ENCODE data around the gene FCGR2B.
"Not testable (repeated sequence)": the region's sequence is repeated elsewhere in the genome, so short reads cannot be mapped to it uniquely, and the experiment has no call there.

FCGR2B gene

DNA sequence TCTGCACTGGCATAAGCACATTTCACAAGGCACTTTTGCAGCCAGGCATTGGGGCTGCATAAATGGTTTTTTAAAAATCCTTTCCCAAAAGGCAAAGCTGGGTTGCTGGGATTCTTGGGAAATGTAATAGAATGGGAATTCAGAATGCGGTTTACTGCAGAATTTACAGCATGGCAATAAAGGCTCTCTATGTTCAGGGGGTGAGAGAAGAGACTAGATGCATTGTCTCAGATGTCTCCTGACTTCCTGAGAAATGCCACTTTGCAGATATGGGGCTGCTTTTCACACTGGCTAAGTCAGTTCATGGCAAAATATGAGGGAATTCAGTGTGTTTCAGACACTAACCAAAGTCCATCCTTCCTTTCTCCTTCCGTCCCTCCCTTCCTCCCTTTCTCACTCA lies 13.5 kb downstream of the FCGR2B start:
- Histone ChIP-seq H3K36me3 (ENCODE audit: control insufficient read depth, insufficient read depth, low read length) (peaks cover 4% of the 10 kb centered on the region), H3K27me3 (replicated peaks; ENCODE audit: control insufficient read depth, insufficient read depth, low read length) (no peaks in the 10 kb centered on the region), H3K4me3 (replicated peaks; ENCODE audit: low read depth, low read length) (no peak overlapping the region)
- TF ChIP-seq, protein P1, sequence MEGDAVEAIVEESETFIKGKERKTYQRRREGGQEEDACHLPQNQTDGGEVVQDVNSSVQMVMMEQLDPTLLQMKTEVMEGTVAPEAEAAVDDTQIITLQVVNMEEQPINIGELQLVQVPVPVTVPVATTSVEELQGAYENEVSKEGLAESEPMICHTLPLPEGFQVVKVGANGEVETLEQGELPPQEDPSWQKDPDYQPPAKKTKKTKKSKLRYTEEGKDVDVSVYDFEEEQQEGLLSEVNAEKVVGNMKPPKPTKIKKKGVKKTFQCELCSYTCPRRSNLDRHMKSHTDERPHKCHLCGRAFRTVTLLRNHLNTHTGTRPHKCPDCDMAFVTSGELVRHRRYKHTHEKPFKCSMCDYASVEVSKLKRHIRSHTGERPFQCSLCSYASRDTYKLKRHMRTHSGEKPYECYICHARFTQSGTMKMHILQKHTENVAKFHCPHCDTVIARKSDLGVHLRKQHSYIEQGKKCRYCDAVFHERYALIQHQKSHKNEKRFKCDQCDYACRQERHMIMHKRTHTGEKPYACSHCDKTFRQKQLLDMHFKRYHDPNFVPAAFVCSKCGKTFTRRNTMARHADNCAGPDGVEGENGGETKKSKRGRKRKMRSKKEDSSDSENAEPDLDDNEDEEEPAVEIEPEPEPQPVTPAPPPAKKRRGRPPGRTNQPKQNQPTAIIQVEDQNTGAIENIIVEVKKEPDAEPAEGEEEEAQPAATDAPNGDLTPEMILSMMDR (IDR thresholded peaks at IDR 0.05; ENCODE audit: insufficient read depth, low read length, poor library complexity, severe bottlenecking) = no peak
- DNase-seq (ENCODE audit: extremely low read depth, insufficient read length) = no peak

DNA sequence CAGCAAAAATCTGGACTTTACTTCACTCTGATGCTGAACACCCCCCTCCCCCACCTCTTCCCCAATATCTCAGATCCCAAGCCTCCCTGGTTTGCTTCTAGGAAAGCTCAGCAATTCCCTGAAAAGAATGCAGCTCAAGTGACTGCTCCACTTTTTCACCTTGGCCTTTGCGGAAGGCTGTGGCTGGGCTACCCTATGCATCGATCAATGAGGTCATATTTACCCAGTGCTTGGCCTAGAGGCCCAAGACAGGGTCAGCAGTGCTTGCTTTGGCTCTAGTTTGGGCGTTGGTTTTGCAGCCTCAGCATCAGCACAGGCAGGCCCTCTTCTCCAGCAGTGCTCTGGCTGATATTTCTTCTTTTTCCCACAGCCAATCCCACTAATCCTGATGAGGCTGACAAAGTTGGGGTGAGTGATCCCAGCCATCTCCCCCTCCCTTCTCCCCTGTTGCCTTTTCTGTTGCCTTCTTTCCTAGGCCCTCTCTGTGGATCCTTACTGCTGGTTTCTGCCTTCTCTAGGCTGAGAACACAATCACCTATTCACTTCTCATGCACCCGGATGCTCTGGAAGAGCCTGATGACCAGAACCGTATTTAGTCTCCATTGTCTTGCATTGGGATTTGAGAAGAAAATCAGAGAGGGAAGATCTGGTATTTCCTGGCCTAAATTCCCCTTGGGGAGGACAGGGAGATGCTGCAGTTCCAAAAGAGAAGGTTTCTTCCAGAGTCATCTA lies 14.2 kb downstream of the FCGR2B start:
- TF ChIP-seq, protein P1 (IDR thresholded peaks at IDR 0.05; ENCODE audit: insufficient read depth, low read length, poor library complexity, severe bottlenecking) = no peak
- peaks cover 3% of the 10 kb centered on the region for H3K36me3 ChIP-seq (ENCODE audit: control insufficient read depth, insufficient read depth, low read length)
- H3K4me3 ChIP-seq (replicated peaks; ENCODE audit: low read depth, low read length) = no peak overlapping the region
- no peaks in the 10 kb centered on the region for H3K27me3 ChIP-seq (replicated peaks; ENCODE audit: control insufficient read depth, insufficient read depth, low read length)
- no peak for DNase-seq (ENCODE audit: extremely low read depth, insufficient read length)

DNA sequence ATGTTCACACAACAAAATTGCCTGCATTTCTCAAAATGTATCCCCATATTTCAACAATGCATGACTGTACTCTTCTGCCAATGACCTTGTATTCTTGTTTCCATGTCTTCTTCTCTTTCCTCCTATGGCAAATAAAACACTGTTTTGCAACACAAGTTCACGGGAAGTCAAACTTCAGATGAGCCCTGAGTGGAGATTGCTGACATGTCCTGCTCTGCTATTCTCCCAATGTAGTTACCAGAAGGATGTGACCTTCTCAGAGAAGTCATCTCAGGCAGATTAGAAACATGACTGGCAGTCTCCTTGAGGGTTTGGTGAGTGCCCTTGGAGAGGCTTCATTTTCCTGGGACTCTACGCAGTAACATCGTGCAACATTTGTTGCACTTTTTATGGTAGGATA lies 15.6 kb downstream of the FCGR2B start:
- Histone ChIP-seq H3K27me3 (replicated peaks; ENCODE audit: control insufficient read depth, insufficient read depth, low read length) (no peaks in the 10 kb centered on the region), H3K36me3 (ENCODE audit: control insufficient read depth, insufficient read depth, low read length) (peaks cover 1% of the 10 kb centered on the region), H3K4me3 (replicated peaks; ENCODE audit: low read depth, low read length) (no peak overlapping the region)
- TF ChIP-seq, protein P1 (IDR thresholded peaks at IDR 0.05; ENCODE audit: insufficient read depth, low read length, poor library complexity, severe bottlenecking) = no peak
- no peak for DNase-seq (ENCODE audit: extremely low read depth, insufficient read length)

DNA sequence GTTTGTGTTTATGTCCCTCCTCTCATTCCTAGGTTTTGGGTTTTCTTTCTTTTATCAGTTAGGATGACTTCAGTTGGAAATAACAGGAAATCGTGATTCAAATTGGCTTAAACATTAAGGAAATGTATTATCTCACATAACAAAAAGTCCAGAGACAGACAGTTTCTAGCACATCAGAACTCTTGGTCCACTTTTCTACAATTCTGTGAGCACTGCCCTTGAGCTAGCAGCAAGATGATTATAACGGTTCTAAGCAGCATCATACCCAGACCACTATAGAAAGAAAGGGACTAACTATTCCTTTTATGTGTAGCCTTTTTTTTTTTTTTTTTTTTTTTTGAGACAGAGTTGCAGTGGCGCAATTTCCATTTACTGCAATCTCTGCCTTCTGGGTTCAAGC lies 18.9 kb downstream of the FCGR2B start:
- no peak for DNase-seq (ENCODE audit: extremely low read depth, insufficient read length)
- Histone ChIP-seq H3K4me3 (replicated peaks; ENCODE audit: low read depth, low read length) (no peak overlapping the region), H3K36me3 (ENCODE audit: control insufficient read depth, insufficient read depth, low read length) (no peaks in the 10 kb centered on the region; the same call in 1 of the 2 replicates), H3K27me3 (replicated peaks; ENCODE audit: control insufficient read depth, insufficient read depth, low read length) (no peaks in the 10 kb centered on the region)
- TF ChIP-seq, protein P1 (IDR thresholded peaks at IDR 0.05; ENCODE audit: insufficient read depth, low read length, poor library complexity, severe bottlenecking) = no peak

DNA sequence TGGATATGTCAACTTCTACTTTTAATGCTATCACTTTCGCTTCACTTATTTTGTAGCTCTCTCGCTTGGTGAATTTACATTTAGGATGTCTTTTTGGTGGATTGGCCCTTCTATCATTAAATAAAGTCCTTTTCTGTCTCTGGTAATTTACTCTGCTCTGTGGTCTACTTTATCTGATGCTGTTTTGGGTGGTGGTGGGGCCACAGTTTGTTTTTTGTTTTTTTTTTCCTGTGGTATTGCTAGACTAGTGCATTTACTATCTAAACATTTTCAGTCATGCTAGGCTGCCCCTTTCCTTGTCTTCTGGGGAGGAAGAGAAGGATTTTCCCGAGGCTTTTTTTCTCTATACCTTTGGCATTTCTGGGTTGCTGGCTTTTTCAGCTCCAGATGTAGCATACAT lies 26.0 kb downstream of the FCGR2B start:
- H3K27me3 ChIP-seq (replicated peaks; ENCODE audit: control insufficient read depth, insufficient read depth, low read length) = no peaks in the 10 kb centered on the region
- DNase-seq (ENCODE audit: extremely low read depth, insufficient read length) = no peak
- no peak overlapping the region for H3K4me3 ChIP-seq (replicated peaks; ENCODE audit: low read depth, low read length)
- no peaks in the 10 kb centered on the region for H3K36me3 ChIP-seq (ENCODE audit: control insufficient read depth, insufficient read depth, low read length)
- TF ChIP-seq, protein P1 (IDR thresholded peaks at IDR 0.05; ENCODE audit: insufficient read depth, low read length, poor library complexity, severe bottlenecking) = no peak

DNA sequence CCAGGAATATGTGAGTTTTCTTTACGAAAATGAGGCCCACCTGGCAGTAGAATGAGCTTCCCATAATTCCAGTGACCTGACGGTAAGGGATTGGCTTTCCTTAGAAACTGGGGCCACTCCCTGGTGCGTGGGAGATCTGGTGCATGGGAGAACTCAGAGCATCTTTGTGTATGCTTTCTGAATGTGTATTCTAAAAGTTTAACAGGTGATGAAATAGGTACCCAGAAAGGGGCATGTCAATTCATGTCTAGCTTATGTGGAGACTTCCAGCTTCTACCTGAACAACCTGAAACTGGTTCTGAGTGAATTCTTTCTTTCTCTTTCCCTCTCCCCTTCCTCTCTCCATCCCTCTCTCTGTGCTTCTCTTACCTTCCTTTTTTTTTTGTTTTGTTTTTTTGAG lies 28.9 kb downstream of the FCGR2B start:
- Histone ChIP-seq H3K4me3 (replicated peaks; ENCODE audit: low read depth, low read length) (no peak overlapping the region), H3K36me3 (ENCODE audit: control insufficient read depth, insufficient read depth, low read length) (no peaks in the 10 kb centered on the region), H3K27me3 (replicated peaks; ENCODE audit: control insufficient read depth, insufficient read depth, low read length) (no peaks in the 10 kb centered on the region)
- no peak for DNase-seq (ENCODE audit: extremely low read depth, insufficient read length)
- TF ChIP-seq, protein P1 (IDR thresholded peaks at IDR 0.05; ENCODE audit: insufficient read depth, low read length, poor library complexity, severe bottlenecking) = no peak

DNA sequence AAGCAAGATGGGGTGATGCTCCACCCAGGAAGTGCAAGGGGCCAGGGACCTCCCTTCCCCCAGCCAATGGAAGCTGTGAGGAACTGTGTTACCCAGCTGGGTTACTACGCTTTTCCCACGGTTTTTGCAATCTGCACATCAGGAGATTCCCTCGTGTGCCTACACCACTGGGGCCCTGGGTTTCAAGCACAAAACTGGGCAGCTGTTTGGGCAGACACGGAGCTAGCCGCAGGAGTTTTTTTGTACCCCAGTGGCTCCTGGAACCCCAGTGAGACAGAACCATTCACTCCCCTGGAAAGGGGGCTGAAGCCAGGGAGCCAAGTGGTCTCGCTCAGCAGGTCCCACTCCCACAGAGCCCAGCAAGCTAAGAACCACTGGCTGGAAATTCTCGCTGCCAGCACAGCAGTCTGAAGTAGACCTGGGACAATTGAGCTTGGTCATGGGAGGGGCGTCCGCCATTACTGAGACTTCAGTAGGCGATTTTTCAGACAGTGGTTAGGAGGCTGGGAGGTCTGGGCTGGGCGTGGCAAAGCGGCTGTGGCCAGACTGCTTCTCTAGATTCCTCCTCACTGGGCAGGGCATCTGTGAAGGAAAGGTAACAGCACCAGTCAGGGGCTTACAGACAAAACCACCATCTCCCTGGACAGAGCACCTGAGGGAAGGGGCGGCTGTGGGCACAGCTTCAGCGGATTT lies 30.2 kb downstream of the FCGR2B start:
- H3K36me3 ChIP-seq (ENCODE audit: control insufficient read depth, insufficient read depth, low read length); H3K4me3 ChIP-seq (replicated peaks; ENCODE audit: low read depth, low read length); DNase-seq (ENCODE audit: extremely low read depth, insufficient read length); H3K27me3 ChIP-seq (replicated peaks; ENCODE audit: control insufficient read depth, insufficient read depth, low read length): not testable (repeated sequence)

DNA sequence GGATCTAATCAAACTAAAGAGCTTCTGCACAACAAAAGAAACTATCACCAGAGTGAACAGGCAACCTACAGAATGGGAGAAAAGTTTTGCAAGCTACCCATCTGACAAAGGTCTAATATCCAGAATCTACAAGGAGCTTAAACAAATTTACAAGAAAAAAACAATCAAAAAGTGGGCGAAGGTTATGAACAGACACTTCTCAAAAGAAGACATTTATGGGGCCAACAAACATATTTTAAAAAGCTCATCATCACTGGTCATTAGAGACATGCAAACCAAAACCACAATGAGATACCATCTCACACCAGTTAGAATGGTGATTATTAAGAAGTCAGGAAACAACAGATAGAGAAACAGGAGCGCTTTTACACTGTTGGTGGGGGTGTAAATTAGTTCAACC lies 35.4 kb downstream of the FCGR2B start:
- not testable (repeated sequence) for H3K36me3 ChIP-seq (ENCODE audit: control insufficient read depth, insufficient read depth, low read length); H3K27me3 ChIP-seq (replicated peaks; ENCODE audit: control insufficient read depth, insufficient read depth, low read length); H3K4me3 ChIP-seq (replicated peaks; ENCODE audit: low read depth, low read length); DNase-seq (ENCODE audit: extremely low read depth, insufficient read length)

All from GM06990 (cell line).